Measurements from ENCODE around the gene LAPTM5. TPM values are rescaled to one million over a fixed set of nuclear protein-coding genes. Genes with fewer than 3 reads are reported as not detected.

The LAPTM5 gene
- total and polyA plus RNA-seq, 2 of the 8 experiments (the other 6 are each of a cell fraction or from before 2014, with no cell fraction given) = 0.37 to 1.4 TPM

GRCh38 chr1:30755334-30755733 lies 2.2 kb downstream of the LAPTM5 start:
- Histone ChIP-seq H3K14ac (ENCODE audit: insufficient read length) (no peak overlapping the region), H3K9ac (replicated peaks in 1 of 4; ENCODE audit: extremely low read depth in 1 of 4, low read depth in 3 of 4, low read length in 3 of 4) (no peak overlapping the region), H2BK15ac (ENCODE audit: low read length) (peak overlapping the region; percentile 74; the same call in 1 of the 2 replicates), H3K4me3 (ENCODE audit: extremely low read depth in 1 of 4, insufficient read depth in 2 of 4, low read depth in 3 of 4, low read length in 4 of 4) (no peak overlapping the region), H3K18ac (ENCODE audit: extremely low read depth, low read length) (no peak overlapping the region), H3K79me1 (ENCODE audit: low read depth, low read length) (no peaks in the 10 kb centered on the region), H4K8ac (ENCODE audit: extremely low read depth, insufficient read depth, low read length) (no peak overlapping the region; the same call in 1 of the 2 replicates), H2BK5ac (ENCODE audit: low read depth, low read length) (no peak overlapping the region), H3K4me2 (ENCODE audit: insufficient read depth in 1 of 2, low read depth in 2 of 2, low read length in 2 of 2) (no peak overlapping the region), H2AK5ac (ENCODE audit: low read depth, low read length) (no peak overlapping the region), H3K27me3 (replicated peaks in 1 of 4; ENCODE audit: control insufficient read depth in 3 of 4, extremely low read depth in 1 of 4, insufficient read depth in 3 of 4, low read length in 3 of 4) (no peaks in the 10 kb centered on the region), H3K9me3 (ENCODE audit: insufficient read depth in 2 of 2, low read depth in 1 of 2, low read length in 1 of 2) (no peaks in the 10 kb centered on the region), H3K79me2 (ENCODE audit: control insufficient read depth in 1 of 2, insufficient read depth in 2 of 2, low read length in 2 of 2) (no peaks in the 10 kb centered on the region), H4K20me1 (replicated peaks in 1 of 2; ENCODE audit: control insufficient read depth in 1 of 2, insufficient read depth in 2 of 2, low read length in 2 of 2) (no peaks in the 10 kb centered on the region), H3K23ac (ENCODE audit: insufficient read length) (no peak overlapping the region), H3K56ac (replicated peaks; ENCODE audit: insufficient read length, low read depth, low read length) (no peak overlapping the region), H3K4me1 (replicated peaks in 1 of 4; ENCODE audit: control insufficient read depth in 3 of 4, insufficient read depth in 4 of 4, low read length in 3 of 4) (peaks cover 0 to 7% (median 2%) of the 10 kb centered on the region in 4 experiments; a peak in 3 of 7 replicates), H3K4ac (replicated peaks; ENCODE audit: insufficient read length, low read depth, low read length) (no peak overlapping the region), H2AFZ (ENCODE audit: low read length) (no peak overlapping the region), H3K27ac (ENCODE audit: low read depth, low read length) (no peak overlapping the region), H2BK12ac (ENCODE audit: low read depth, low read length) (no peak overlapping the region), H3K23me2 (ENCODE audit: low read depth, low read length) (no peaks in the 10 kb centered on the region), H2BK120ac (replicated peaks; ENCODE audit: low read depth, low read length) (no peak overlapping the region), H4K5ac (ENCODE audit: insufficient read length, low read depth, low read length) (no peak overlapping the region), H2BK20ac (ENCODE audit: low read length) (no peak overlapping the region), H4K91ac (replicated peaks; ENCODE audit: insufficient read length, low read length) (no peak overlapping the region), H3K36me3 (ENCODE audit: control insufficient read depth in 2 of 4, insufficient read depth in 4 of 4, low read length in 3 of 4) (no peaks in the 10 kb centered on the region)
- DNase-seq (ENCODE audit: low read depth in 1 of 2, low spot score in 2 of 2) = no peak
- WGBS, 2 experiments (ENCODE audit: extremely low coverage in 1 of 2, insufficient coverage in 1 of 2, insufficient read length in 1 of 2, insufficient replicate concordance in 2 of 2, low coverage in 1 of 2, low lambda C conversion rate in 2 of 2, missing lambda C conversion rate in 1 of 2) = 97% methylated on average over 6 of the region's 6 CpGs; no CpG with 5 or more reads in 1 of the 2 experiments
- ChIA-PET CTCF (ENCODE audit: partially characterized antibody) (interaction anchor here (51.2 to 55.1 kb wide), 2 partner anchors 11 to 15 kb away, joined by 1640 read pairs; partner anchors contain the start of genes LAPTM5 and MATN1), POLR2A (ENCODE audit: partially characterized antibody) (no interaction called here)
- FAIRE-seq = no peak
- TF ChIP-seq RBBP5 (IDR thresholded peaks at IDR 0.05; ENCODE audit: borderline replicate concordance, low read depth, low read length) = no peak
- no peak for TF ChIP-seq BACH1 (IDR thresholded peaks at IDR 0.05; ENCODE audit: low read length)
- TF ChIP-seq CBX5 (IDR thresholded peaks at IDR 0.05; ENCODE audit: low read depth, low read length) = no peak
- no peak for TF ChIP-seq SIX5 (IDR thresholded peaks at IDR 0.05; ENCODE audit: low read depth, low read length)
- no peak for TF ChIP-seq ZNF274 (IDR thresholded peaks at IDR 0.05; ENCODE audit: borderline replicate concordance, extremely low read depth, low read length)
- no peak for TF ChIP-seq CTCF (IDR thresholded peaks at IDR 0.05; ENCODE audit: control extremely low read depth in 1 of 3, insufficient read depth in 1 of 3, low read depth in 1 of 3, low read length in 3 of 3)
- no peak for TF ChIP-seq JUN (IDR thresholded peaks at IDR 0.05; ENCODE audit: low read depth, low read length)
